ENCODE data around the gene SLMAP.

DNA sequence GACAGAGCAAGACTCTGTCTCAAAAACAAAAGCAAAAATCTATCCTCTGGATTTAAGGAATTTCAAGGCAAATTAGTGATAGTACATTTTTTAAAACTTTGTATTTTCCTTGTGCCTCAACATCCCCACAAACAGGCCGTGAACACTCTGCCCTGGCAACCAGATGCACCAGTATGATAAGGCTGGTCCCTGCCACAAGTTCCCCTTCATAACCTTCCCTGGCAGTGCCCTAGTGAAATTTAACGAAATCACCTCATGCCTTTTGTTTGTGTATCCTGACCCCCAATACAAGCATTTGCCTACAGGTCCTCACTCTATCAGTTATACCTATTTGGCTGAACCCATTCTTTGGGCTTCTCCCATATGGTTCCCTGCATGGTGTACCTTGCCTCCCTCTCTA lies 144.7 kb downstream of the SLMAP start:
- TF ChIP-seq, protein P1, sequence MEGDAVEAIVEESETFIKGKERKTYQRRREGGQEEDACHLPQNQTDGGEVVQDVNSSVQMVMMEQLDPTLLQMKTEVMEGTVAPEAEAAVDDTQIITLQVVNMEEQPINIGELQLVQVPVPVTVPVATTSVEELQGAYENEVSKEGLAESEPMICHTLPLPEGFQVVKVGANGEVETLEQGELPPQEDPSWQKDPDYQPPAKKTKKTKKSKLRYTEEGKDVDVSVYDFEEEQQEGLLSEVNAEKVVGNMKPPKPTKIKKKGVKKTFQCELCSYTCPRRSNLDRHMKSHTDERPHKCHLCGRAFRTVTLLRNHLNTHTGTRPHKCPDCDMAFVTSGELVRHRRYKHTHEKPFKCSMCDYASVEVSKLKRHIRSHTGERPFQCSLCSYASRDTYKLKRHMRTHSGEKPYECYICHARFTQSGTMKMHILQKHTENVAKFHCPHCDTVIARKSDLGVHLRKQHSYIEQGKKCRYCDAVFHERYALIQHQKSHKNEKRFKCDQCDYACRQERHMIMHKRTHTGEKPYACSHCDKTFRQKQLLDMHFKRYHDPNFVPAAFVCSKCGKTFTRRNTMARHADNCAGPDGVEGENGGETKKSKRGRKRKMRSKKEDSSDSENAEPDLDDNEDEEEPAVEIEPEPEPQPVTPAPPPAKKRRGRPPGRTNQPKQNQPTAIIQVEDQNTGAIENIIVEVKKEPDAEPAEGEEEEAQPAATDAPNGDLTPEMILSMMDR (IDR thresholded peaks at IDR 0.05 in 8 of 11, conservative IDR thresholded peaks at IDR 0.05 in 3 of 11) = no peak
- TF ChIP-seq POLR2AphosphoS5 (IDR thresholded peaks at IDR 0.05) (no peak), POLR2A (IDR thresholded peaks at IDR 0.05) (no peak)
